Ishikawa (cell line): ENCODE results near the gene ANO9.

ENCODE experiments used
- CEBPB ChIP-seq: IDR thresholded peaks from 2 replicates; pipeline ENCODE4 v1.6.1; 2012
- CREB1 ChIP-seq: IDR thresholded peaks from 2 replicates; pipeline ENCODE4 v1.6.1; 2012; ENCODE audit warnings: low read depth
- EGR1 ChIP-seq: IDR thresholded peaks from 2 replicates; pipeline ENCODE4 v1.6.1; 2012
- EP300 ChIP-seq: IDR thresholded peaks from 2 replicates; pipeline ENCODE4 v1.6.1; 2012; ENCODE audit warnings: borderline replicate concordance
- FOXM1 ChIP-seq: IDR thresholded peaks from 2 replicates; pipeline ENCODE4 v1.6.1; 2012; ENCODE audit warnings: low read depth, borderline replicate concordance
- NFIC ChIP-seq: IDR thresholded peaks from 2 replicates; pipeline ENCODE4 v1.6.1; 2012
- RAD21 ChIP-seq: IDR thresholded peaks from 2 replicates; pipeline ENCODE4 v1.6.1; 2012; ENCODE audit warnings: low read depth
- TAF1 ChIP-seq: IDR thresholded peaks from 2 replicates; pipeline ENCODE4 v1.6.1; 2012; ENCODE audit warnings: low read depth, mild to moderate bottlenecking
- TCF12 ChIP-seq: IDR thresholded peaks from 2 replicates; pipeline ENCODE4 v1.6.1; 2012; ENCODE audit warnings: low read depth
- TEAD4 ChIP-seq: IDR thresholded peaks from 2 replicates; pipeline ENCODE4 v1.6.1; 2012
- YY1 ChIP-seq: IDR thresholded peaks from 2 replicates; pipeline ENCODE4 v1.6.1; 2012; ENCODE audit warnings: low read depth
- ZBTB7A ChIP-seq: IDR thresholded peaks from 2 replicates; pipeline ENCODE4 v1.6.1; 2012; ENCODE audit warnings: low read depth
- TF ChIP-seq, protein P1 (sequence below): IDR thresholded peaks from 2 replicates; pipeline ENCODE4 v1.6.1; 2012
- TF ChIP-seq, protein P2 (sequence below): IDR thresholded peaks from 2 replicates; pipeline ENCODE4 v1.6.1; 2012; ENCODE audit warnings: low read depth, mild to moderate bottlenecking
- TF ChIP-seq, protein P3 (sequence below): IDR thresholded peaks from 2 replicates; pipeline ENCODE4 v1.6.1; 2012

Gene ANO9

DNA sequence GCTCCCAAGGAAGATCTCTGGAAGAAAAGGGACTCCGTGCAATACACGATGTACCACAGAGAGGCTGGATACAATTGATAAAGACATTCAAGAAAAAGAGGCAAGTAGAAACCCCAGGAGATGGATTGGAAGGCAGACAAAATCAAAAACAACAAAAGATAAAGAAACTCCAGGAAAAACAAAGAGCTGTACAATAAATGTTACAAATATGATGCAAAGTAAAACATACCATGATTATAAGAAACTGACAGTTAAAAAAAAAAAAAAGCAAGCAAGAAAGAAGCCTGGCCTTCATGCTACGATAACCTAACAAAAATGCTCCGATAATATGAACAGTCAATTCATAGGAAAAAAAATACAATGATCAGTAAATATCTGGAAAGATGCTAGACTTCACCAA, 16.5 kb downstream of the ANO9 start:
- no peak for TF ChIP-seq TCF12
- TF ChIP-seq EGR1, result no peak
- TF ChIP-seq RAD21, result no peak
- no peak for TF ChIP-seq EP300
- no peak for TF ChIP-seq TEAD4
- TF ChIP-seq CREB1, result no peak
- TF ChIP-seq, protein P1, sequence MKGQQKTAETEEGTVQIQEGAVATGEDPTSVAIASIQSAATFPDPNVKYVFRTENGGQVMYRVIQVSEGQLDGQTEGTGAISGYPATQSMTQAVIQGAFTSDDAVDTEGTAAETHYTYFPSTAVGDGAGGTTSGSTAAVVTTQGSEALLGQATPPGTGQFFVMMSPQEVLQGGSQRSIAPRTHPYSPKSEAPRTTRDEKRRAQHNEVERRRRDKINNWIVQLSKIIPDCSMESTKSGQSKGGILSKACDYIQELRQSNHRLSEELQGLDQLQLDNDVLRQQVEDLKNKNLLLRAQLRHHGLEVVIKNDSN, result no peak
- TF ChIP-seq TAF1, result no peak
- no peak for TF ChIP-seq NFIC
- no peak for TF ChIP-seq CEBPB
- no peak for TF ChIP-seq YY1
- TF ChIP-seq FOXM1, result no peak
- TF ChIP-seq, protein P2, sequence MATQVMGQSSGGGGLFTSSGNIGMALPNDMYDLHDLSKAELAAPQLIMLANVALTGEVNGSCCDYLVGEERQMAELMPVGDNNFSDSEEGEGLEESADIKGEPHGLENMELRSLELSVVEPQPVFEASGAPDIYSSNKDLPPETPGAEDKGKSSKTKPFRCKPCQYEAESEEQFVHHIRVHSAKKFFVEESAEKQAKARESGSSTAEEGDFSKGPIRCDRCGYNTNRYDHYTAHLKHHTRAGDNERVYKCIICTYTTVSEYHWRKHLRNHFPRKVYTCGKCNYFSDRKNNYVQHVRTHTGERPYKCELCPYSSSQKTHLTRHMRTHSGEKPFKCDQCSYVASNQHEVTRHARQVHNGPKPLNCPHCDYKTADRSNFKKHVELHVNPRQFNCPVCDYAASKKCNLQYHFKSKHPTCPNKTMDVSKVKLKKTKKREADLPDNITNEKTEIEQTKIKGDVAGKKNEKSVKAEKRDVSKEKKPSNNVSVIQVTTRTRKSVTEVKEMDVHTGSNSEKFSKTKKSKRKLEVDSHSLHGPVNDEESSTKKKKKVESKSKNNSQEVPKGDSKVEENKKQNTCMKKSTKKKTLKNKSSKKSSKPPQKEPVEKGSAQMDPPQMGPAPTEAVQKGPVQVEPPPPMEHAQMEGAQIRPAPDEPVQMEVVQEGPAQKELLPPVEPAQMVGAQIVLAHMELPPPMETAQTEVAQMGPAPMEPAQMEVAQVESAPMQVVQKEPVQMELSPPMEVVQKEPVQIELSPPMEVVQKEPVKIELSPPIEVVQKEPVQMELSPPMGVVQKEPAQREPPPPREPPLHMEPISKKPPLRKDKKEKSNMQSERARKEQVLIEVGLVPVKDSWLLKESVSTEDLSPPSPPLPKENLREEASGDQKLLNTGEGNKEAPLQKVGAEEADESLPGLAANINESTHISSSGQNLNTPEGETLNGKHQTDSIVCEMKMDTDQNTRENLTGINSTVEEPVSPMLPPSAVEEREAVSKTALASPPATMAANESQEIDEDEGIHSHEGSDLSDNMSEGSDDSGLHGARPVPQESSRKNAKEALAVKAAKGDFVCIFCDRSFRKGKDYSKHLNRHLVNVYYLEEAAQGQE, result no peak
- no peak for TF ChIP-seq ZBTB7A
- TF ChIP-seq, protein P3, sequence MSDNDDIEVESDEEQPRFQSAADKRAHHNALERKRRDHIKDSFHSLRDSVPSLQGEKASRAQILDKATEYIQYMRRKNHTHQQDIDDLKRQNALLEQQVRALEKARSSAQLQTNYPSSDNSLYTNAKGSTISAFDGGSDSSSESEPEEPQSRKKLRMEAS, result no peak

DNA sequence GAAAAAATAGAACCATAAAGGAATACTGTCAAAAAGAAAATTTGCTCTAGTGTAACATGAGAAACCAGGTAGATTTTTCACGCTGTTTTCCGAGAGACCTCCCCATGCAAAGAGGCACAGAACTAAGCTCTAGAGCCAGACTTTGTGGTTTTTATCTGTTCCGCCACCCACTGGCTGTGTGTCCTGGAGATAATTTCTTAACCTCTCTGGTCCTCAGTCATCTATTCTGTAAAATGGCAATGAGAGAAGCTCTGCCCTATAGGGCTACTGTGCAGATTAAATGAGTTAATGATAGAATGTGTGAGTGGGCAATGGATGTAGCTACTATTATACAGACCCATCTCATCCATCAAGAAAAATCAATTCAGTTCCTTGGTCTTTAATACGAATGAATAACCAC, 17.6 kb downstream of the ANO9 start:
- no peak for TF ChIP-seq FOXM1
- no peak for TF ChIP-seq TCF12
- TF ChIP-seq, protein P3, result no peak
- TF ChIP-seq ZBTB7A, result no peak
- TF ChIP-seq, protein P2, result no peak
- no peak for TF ChIP-seq TAF1
- no peak for TF ChIP-seq EGR1
- TF ChIP-seq CEBPB, result no peak
- no peak for TF ChIP-seq EP300
- no peak for TF ChIP-seq CREB1
- no peak for TF ChIP-seq NFIC
- TF ChIP-seq TEAD4, result no peak
- TF ChIP-seq RAD21, result no peak
- TF ChIP-seq, protein P1, result no peak
- no peak for TF ChIP-seq YY1

DNA sequence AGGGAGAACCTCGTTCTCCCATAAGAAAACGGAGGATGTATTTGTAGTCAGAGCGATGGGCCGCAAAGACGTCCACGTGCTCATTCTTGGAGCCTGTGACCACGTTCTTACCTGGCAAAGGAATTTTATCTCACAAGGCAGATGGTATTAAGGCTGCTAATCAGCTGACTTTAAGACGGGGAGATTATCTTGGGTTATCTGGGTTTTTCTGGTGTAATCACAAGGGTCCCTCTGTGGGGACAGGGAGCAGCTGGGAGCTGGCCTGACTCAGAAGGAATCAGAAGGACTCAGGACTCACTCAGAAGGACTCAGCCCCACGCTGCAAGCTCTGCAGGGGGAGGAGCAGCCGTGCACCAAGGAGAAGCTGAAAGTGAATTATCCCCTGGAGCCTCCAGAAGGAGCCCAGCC, 19.6 kb downstream of the ANO9 start:
- TF ChIP-seq TAF1, result no peak

DNA sequence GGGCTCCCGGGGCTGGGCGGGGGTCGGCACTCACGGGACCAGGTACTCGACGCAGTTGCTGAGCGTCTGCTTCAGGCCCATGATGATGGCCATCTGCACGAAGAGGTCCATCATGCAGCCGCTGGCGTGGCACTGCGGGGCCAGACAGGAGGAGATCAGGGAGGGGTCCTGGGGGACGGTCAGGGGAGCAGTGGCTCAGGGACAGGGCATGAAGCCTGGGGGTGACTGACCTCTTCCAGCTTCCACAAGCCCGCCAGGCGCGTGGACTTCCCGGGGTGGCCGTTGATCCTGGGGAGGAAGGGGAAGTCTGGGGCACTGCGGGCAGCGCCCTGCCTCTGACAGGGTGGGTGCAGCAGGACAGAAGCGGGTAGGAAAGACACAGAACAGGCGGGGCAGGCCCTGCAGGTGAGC, 20.9 kb downstream of the ANO9 start:
- TF ChIP-seq, protein P1, result no peak
- TF ChIP-seq EP300 (no peak), RAD21 (no peak), FOXM1 (no peak), TEAD4 (no peak)

DNA sequence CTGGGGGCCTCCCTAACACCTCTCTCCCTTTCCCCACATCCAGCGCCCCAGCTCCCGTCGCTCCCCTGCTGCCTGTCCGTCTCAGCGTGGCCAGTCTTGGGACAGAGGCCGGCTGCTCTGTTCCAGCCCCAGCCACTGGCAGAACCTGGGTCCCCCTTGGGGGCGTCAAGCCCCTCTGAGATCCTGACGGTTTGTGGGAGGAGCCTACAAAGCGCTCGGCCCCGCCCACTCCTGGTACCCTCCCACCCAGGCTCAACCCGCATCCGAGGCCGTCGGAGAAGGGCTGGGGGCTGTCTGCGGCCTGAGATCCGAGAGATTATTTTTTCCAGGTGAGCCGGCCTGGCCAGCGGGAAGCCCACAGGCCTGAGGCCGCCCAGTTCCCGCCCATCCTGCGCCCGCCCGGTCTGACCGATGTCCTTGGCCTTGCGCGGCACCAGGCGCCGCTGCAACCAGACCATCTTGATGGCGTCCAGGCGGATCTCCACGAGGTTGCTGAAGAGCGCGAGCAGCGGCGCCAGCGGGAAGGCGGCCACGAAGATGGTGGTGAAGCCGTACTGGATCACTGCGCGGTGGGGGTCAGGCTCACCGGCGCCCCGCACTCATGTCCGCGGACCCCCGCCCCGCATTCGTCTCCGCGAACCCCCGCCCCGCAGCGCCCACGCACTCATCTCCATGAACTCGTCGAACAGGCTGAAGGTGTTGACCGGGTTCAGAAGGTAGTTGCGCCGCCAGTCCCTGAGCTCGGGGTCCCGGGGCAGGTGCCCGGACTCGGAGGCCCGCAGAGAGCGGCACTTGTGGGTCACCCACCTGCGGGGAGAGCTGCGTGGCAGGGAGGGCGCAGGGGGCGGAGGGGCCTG, 21.5 kb downstream of the ANO9 start:
- TF ChIP-seq TCF12 (no peak), EGR1 (no peak), CREB1 (no peak), CEBPB (no peak), YY1 (no peak), TAF1 (no peak), FOXM1 (no peak), RAD21 (no peak), EP300 (no peak), TEAD4 (no peak)
- TF ChIP-seq, protein P1, result no peak
- TF ChIP-seq, protein P2, result no peak
- TF ChIP-seq, protein P3, result no peak
